Measurements from ENCODE around the gene IMMP2L. TPM values are rescaled to one million over a fixed set of nuclear protein-coding genes. Genes with fewer than 3 reads are reported as not detected.

Gene IMMP2L
- total RNA-seq, 1 experiment from 2014 or later, result 8.6 TPM

GRCh38 chr7:110852156-110852940 lies 709.9 kb downstream of the IMMP2L start:
- H3K9me3 ChIP-seq (ENCODE audit: low read length), result no peaks in the 10 kb centered on the region
- CTCF ChIA-PET, result no interaction called here
- no peaks in the 10 kb centered on the region for H3K9me2 ChIP-seq (replicated peaks; ENCODE audit: low read length)
- no peaks in the 10 kb centered on the region for H4K20me1 ChIP-seq (ENCODE audit: low read length)
- POLR2A ChIA-PET (ENCODE audit: unreplicated experiment), result no interaction called here
- H3K36me3 ChIP-seq (ENCODE audit: low read depth, low read length), result no peaks in the 10 kb centered on the region
- BruUV-seq (replicated peaks), result no TSS peak
- no peaks in the 10 kb centered on the region for H3K27me3 ChIP-seq (ENCODE audit: low read length)
- intact Hi-C loops (cut with micrococcal nuclease), result no loop called here
- H3K4me2 ChIP-seq (ENCODE audit: low read length), result no peak overlapping the region
- no peak overlapping the region for H3K4me3 ChIP-seq (ENCODE audit: low read length)
- peaks cover 10% of the 10 kb centered on the region; the same call in 1 of the 2 replicates for H3K4me1 ChIP-seq (ENCODE audit: insufficient read depth, low read length)
- peak; percentile 98 for ATAC-seq
- no peak for TF ChIP-seq EZH2phosphoT487 (IDR thresholded peaks at IDR 0.05; ENCODE audit: borderline replicate concordance, low read length)
- TF ChIP-seq EZH2 (IDR thresholded peaks at IDR 0.05; ENCODE audit: low read length, unreplicated experiment), result no peak
- TF ChIP-seq, protein P1, sequence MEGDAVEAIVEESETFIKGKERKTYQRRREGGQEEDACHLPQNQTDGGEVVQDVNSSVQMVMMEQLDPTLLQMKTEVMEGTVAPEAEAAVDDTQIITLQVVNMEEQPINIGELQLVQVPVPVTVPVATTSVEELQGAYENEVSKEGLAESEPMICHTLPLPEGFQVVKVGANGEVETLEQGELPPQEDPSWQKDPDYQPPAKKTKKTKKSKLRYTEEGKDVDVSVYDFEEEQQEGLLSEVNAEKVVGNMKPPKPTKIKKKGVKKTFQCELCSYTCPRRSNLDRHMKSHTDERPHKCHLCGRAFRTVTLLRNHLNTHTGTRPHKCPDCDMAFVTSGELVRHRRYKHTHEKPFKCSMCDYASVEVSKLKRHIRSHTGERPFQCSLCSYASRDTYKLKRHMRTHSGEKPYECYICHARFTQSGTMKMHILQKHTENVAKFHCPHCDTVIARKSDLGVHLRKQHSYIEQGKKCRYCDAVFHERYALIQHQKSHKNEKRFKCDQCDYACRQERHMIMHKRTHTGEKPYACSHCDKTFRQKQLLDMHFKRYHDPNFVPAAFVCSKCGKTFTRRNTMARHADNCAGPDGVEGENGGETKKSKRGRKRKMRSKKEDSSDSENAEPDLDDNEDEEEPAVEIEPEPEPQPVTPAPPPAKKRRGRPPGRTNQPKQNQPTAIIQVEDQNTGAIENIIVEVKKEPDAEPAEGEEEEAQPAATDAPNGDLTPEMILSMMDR (conservative IDR thresholded peaks at IDR 0.05; ENCODE audit: low read depth, low read length), result no peak
- no peak overlapping the region for H3K9ac ChIP-seq (ENCODE audit: low read length)
- no peaks in the 10 kb centered on the region for H3K79me2 ChIP-seq (ENCODE audit: low read length)
- H3F3A ChIP-seq (ENCODE audit: low read length, unreplicated experiment), result no peaks in the 10 kb centered on the region
- DNase-seq, result peak; percentile 56
- no peak overlapping the region for H3K27ac ChIP-seq (ENCODE audit: low read length)
- H2AFZ ChIP-seq (ENCODE audit: low read length), result no peak overlapping the region

DNA sequence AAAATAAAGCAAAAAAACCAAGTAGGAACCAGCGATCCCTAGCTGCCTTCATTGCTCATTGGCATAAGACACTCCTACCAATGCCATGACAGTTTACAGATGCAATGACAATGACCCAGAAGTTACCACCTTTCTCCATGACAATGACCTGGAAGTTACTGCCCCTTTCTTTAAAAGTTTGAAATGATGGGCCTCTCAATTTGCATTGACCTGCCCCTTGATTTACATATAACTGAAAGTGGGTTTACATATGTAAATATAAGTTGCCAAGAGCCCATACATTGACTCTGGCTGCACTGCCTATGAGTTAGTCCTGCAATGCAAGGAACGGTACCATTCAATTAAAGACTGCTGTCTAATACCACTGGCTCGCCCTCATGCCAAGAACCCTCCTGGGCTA lies 712.1 kb downstream of the IMMP2L start:
- BruUV-seq (replicated peaks), result no TSS peak
- TF ChIP-seq, protein P1 (conservative IDR thresholded peaks at IDR 0.05; ENCODE audit: low read depth, low read length), result no peak
- TF ChIP-seq EZH2 (IDR thresholded peaks at IDR 0.05; ENCODE audit: low read length, unreplicated experiment), result no peak
- no peak for TF ChIP-seq EZH2phosphoT487 (IDR thresholded peaks at IDR 0.05; ENCODE audit: borderline replicate concordance, low read length)
- intact Hi-C loops (cut with micrococcal nuclease), result no loop called here
- no peak overlapping the region for H3K4me3 ChIP-seq (ENCODE audit: low read length)
- H3K9ac ChIP-seq (ENCODE audit: low read length), result no peak overlapping the region
- ATAC-seq, result no peak
- H3K4me1 ChIP-seq (ENCODE audit: insufficient read depth, low read length), result peaks cover 10% of the 10 kb centered on the region; the same call in 1 of the 2 replicates
- H2AFZ ChIP-seq (ENCODE audit: low read length), result no peak overlapping the region
- H3F3A ChIP-seq (ENCODE audit: low read length, unreplicated experiment), result no peaks in the 10 kb centered on the region
- H3K9me3 ChIP-seq (ENCODE audit: low read length), result no peaks in the 10 kb centered on the region
- H3K79me2 ChIP-seq (ENCODE audit: low read length), result no peaks in the 10 kb centered on the region
- no peak for DNase-seq
- H3K36me3 ChIP-seq (ENCODE audit: low read depth, low read length), result no peaks in the 10 kb centered on the region
- H3K9me2 ChIP-seq (replicated peaks; ENCODE audit: low read length), result no peaks in the 10 kb centered on the region
- H3K4me2 ChIP-seq (ENCODE audit: low read length), result no peak overlapping the region
- H4K20me1 ChIP-seq (ENCODE audit: low read length), result no peaks in the 10 kb centered on the region
- ChIA-PET POLR2A (ENCODE audit: unreplicated experiment) (no interaction called here), CTCF (no interaction called here)
- no peaks in the 10 kb centered on the region for H3K27me3 ChIP-seq (ENCODE audit: low read length)
- H3K27ac ChIP-seq (ENCODE audit: low read length), result no peak overlapping the region

DNA sequence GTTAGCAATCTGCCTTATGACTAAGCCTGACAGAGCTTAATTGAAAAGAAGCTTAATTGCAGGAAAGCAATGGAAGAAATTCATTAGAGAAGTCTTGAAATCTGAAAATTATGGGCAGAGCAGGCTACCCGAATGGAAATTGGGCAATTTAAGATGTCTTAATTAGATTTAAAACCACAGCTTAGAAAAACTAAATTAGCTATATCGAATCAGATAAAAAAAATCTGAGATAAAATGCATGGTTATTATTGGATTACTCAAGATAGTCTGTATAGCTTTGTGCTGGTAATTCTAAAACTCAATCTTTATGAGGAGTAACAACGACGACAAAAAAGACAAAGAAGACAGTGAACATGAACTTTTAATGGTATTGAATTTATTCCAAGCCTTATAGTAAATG lies 719.5 kb downstream of the IMMP2L start:
- Histone ChIP-seq H3K4me2 (ENCODE audit: low read length) (no peak overlapping the region), H3K27me3 (ENCODE audit: low read length) (no peaks in the 10 kb centered on the region), H2AFZ (ENCODE audit: low read length) (no peak overlapping the region), H3K36me3 (ENCODE audit: low read depth, low read length) (no peaks in the 10 kb centered on the region), H4K20me1 (ENCODE audit: low read length) (no peaks in the 10 kb centered on the region), H3K9me2 (replicated peaks; ENCODE audit: low read length) (no peaks in the 10 kb centered on the region), H3K27ac (ENCODE audit: low read length) (no peak overlapping the region), H3K9ac (ENCODE audit: low read length) (no peak overlapping the region), H3F3A (ENCODE audit: low read length, unreplicated experiment) (no peaks in the 10 kb centered on the region), H3K4me1 (ENCODE audit: insufficient read depth, low read length) (no peaks in the 10 kb centered on the region), H3K4me3 (ENCODE audit: low read length) (no peak overlapping the region), H3K9me3 (ENCODE audit: low read length) (no peaks in the 10 kb centered on the region), H3K79me2 (ENCODE audit: low read length) (no peaks in the 10 kb centered on the region)
- DNase-seq (no peak), ATAC-seq (no peak)
- ChIA-PET CTCF (no interaction called here), POLR2A (ENCODE audit: unreplicated experiment) (interaction anchor here (0.6 kb wide), 1 partner anchor 602 kb away, joined by 3 read pairs; no protein-coding TSS in a partner anchor)
- BruUV-seq (replicated peaks), result no TSS peak
- TF ChIP-seq EZH2phosphoT487 (IDR thresholded peaks at IDR 0.05; ENCODE audit: borderline replicate concordance, low read length) (no peak), EZH2 (IDR thresholded peaks at IDR 0.05; ENCODE audit: low read length, unreplicated experiment) (no peak)
- TF ChIP-seq, protein P1 (conservative IDR thresholded peaks at IDR 0.05; ENCODE audit: low read depth, low read length), result no peak
- intact Hi-C loops (cut with micrococcal nuclease), result no loop called here
